Middle frontal gyrus (tissue), 1 donor: Measurements from ENCODE around the gene TEX47.

ENCODE experiments used
- DNase-seq: peaks from one replicate; pipeline ENCODE4 v3.0.0-alpha.2; 2015; ENCODE audit warnings: low spot score; ENCODE audit errors: extremely low spot score

Gene TEX47

DNA sequence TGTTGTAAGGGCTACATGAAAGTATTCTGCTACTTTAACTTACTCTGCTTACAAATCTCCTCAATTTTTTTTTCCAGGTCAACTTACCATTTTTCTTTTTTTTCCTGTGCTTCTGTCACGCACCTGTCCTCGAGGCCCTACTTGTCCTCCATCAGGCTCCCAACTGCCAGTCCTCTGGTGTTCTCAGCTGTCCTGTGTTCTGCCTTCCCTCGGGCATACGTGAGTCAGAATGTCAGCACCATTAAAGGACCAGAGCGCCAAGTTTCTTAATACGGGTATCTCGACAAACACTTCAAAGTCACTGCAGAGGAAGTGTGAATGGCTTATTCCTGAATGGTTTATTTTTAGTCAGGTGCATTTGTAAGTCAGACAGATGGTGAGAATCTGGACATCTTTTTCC, at the start of gene TEX47:
TEX47 (minus strand) TSS at position 185 of the 400 bp plus-strand sequence. CDS start 795 bp downstream, outside the sequence.
- no peak for DNase-seq

DNA sequence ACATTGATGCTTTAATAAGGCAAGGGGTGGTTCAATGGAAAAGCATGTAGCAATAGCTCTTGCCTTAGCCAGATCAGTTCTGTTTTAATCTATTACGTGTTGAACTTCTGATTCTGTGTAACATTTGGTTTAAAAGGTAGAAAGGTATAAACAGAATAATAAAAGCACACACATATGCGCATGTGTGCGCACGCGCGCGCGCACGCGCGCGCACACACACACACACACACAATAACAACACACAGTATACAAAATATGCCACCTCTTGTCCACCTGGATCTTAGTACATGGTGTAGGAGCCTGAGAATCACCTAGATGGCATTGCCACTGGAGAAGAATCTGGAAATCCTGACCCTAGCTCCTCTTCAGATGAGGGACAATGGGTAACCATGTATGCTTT, 49.6 kb upstream of the TEX47 start:
- no peak for DNase-seq

DNA sequence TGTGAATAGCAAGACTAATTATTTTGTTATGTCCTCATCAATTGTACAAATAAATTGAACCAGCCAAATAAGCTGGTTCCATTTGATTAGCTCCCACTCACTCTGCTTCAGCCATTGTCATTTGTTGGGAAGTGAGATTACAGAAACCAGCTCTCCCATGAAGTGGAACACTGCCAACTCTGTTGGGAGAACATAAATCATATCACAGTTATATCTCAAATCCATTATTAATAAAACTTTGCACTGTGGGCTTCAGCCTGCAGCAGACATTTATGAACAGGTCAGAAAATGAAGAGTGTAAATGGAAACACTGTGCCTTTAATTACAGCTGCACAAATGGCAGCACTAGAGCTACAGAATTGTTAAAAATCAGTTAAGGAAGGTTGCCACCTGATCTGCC, 46.7 kb upstream of the TEX47 start:
- DNase-seq = no peak

DNA sequence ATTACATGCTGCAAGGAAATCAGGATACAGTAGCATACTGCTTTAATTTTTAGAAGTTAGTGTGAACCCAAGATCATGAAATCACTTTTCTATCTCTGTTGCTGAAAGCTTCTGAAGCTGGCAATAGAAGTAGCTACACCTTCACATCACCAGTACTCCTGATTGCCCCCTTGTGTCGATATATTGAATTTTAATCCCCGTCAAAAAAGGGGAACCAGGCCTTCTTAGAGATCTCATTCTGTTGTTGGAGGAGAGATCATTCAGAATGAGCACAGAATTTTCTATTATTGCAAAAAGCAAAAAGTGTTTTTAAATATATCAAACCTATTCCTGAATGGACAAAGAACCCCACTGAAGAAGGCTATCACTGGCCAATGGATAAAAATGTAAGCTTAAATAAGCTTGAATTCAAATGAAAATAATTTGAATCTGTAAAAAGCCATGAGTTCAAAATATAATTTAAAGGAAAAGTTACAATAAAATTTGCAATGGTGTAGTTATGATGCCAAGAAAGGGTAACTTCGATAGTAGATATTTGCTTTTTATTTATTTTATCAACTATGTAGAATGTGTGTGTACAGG, 39.7 kb upstream of the TEX47 start:
- no peak for DNase-seq

DNA sequence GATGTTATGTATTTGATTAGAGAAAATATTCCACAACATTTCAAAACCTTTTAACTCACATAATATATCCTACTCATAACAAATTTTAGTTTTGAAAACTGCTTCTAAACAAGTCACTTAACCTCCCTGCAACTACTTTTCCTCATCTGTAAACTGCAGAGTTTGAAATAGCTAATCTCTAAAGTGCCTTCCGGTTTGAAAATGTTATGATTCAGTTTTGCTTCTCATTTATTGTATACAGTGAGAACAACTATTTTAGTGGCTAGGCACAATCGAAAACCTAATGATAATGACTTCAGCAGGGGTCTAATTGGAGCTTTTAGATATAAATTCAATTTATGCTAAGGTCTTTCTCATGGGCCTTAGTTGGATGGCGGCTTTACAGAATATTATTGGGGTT, 30.7 kb upstream of the TEX47 start:
- DNase-seq = no peak

DNA sequence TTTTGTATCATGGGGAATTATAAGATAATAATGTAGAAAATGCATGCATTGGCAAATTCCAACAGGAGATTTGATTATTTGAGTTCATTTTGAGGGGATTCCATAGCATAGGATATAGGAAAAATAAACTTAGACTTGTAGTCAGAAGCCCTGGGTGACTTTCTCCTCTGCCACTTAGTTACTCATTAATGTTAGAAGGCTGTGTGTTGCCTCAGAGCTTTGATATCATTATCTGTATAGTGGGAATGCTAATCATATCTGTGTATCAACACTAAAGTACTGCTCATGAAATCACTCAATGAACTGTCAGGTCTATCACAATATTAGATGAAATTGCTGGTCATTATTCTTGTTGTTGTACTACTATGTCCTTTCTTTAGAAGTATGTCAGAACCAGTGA, 23.0 kb upstream of the TEX47 start:
- DNase-seq = no peak

DNA sequence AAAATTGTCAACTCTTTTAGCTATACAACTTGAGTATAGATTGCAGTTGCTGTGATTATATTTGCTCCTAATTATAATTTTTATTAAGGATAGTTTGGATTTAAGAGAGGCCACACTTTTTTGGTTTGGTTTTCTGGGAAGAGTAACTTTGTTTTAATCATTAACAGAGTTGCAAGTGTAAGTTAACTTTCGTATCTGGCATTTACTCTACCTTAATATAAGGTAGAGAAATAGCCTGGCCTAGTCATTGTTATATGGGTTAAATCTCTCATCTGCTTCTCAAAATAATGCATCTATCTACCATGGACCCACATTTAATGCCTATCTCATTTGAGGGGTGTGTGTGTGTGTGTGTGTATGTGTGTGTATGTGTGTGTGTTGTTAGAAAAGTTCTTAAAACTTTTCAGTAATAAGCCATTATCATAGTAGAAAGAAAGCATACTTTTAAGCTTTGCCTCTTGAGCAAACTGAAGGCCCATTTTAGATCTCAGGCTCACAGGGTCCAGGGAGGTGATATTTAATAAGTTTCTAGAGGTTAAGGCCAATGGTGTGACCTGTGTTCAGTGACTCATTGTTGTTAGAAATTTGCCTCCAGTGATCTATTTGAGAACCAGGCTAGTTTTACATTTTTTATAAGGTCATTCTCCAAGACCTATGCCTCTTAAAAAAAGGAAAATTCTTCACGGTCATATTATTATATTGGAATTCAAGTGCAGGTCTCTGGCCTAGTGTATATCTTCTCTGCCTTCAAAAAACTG, 10.9 kb upstream of the TEX47 start:
- no peak for DNase-seq

- no peak for DNase-seq
Observed at GRCh38 chr7:88801046-88801445, 5.5 kb upstream of the TEX47 start.

- DNase-seq = no peak
Observed at GRCh38 chr7:88792361-88792760, 3.2 kb downstream of the TEX47 start.

GRCh38 chr7:88791891-88792290, 3.6 kb downstream of the TEX47 start:
- no peak for DNase-seq

DNA sequence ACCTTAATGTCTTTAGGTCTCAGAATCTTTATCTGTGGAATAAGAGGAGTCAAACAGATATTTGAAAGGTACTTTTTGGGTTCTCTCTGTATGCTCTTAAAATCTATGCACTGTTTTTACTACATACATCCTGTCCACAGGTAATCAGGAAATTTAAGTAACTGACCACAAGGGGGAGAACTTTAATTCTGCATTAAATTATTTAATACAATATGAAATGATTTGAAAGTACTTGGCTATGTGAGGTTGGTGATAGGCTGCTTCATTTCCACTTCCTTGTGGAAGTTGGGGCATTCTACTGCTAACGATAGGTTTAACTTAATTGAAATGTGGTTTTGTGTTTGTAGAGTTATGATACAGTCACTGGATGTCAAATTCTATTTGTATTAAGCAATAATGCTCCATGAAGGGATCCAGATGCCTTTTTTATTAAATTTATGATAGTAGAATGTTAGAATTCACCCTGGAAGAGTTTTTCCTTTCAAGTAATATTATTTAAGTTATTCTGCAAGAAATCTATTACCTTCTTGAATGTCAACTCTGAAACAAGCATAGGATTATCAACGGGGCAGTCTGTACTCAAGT, 6.0 kb downstream of the TEX47 start:
- no peak for DNase-seq

- no peak for DNase-seq
Observed at GRCh38 chr7:88787777-88788176, 7.8 kb downstream of the TEX47 start.

DNA sequence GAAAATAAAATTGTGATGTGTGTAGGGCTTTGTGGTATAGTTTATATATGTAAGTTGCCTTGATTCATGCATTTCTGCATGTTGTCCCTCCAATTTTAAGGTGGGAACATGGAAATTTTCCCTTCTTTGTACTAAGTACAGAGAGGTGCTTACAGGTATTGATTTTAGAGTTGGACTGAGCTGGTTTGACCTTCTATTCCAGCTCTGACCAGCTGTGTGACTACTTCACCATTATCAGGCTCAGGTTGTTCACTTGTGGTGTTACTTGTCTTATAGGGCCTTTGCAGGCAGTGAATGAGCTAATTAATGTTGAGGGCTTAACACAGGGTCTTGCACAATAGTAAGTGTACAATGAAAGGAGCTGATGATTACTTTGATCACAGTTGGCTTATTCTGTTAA, 19.7 kb downstream of the TEX47 start:
- DNase-seq = no peak

GRCh38 chr7:88772776-88773175, 22.8 kb downstream of the TEX47 start:
- DNase-seq = no peak

GRCh38 chr7:88771417-88771816, 24.1 kb downstream of the TEX47 start:
- DNase-seq = no peak

- no peak for DNase-seq
Observed at GRCh38 chr7:88761779-88762178, 33.8 kb downstream of the TEX47 start.

DNA sequence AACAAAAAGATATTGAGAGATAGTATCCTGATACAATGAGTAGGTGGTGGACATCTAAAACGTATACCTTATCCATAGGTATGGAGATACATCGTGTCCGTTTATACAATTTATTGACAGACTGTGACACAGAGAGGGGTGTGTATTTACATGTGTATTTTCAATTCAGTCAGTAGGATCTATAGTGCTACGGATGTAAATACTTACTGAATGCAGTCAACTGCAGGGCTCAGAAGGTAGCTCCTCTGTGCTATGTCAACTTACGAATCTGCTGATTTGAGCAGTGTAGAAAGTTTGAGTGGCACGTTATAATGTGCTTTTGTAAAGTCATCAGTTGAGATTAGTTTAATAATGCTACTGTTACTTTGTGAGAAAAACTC, 35.4 kb downstream of the TEX47 start:
- no peak for DNase-seq

GRCh38 chr7:88759230-88760135, 36.1 kb downstream of the TEX47 start, which contains the start of gene ZNF804B:
TSS of gene ZNF804B (plus strand) at chr7:88759700. CDS start at chr7:88759977, 277 bp downstream.
- no peak for DNase-seq

DNA sequence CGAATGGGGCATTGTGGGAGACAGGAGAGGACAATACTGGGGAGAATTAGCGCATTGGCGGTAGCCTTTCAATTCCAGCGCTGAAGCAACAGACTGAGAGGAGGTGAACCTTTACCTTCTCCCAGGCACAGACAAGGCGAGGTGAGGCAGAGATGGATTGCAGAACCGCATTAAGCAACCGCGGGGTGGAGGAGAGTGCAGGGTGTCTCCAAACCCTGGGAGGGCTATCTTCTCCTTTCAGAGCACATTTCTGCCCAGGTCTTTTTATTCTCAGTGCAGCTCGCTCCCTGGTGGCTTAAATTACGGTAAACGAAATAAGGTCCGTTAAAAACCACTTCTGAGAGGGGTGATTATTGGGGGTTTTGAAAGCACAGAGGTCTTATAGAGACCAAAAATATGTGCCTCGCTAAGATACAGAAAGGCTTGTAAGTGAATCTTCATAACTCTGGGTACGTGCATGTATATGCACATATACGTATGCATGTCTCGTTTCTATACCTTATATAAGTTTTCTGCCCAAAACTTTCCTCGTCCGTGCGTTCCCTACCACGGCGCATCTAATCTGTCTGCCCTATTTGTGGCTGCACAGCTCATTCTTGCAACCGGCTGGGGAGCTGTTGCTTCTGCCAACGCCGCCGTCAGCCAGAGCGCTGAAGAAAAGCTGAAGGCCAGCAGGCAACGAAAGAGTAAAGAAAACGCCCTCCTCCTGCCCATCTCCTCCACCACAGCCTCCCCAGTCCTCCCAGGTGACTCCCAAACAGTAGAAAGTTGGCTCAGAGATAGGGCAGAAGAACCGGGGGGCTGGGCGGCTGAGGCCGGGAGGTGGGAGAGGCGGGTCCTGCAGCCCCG, 36.9 kb downstream of the TEX47 start:
- DNase-seq = no peak

DNA sequence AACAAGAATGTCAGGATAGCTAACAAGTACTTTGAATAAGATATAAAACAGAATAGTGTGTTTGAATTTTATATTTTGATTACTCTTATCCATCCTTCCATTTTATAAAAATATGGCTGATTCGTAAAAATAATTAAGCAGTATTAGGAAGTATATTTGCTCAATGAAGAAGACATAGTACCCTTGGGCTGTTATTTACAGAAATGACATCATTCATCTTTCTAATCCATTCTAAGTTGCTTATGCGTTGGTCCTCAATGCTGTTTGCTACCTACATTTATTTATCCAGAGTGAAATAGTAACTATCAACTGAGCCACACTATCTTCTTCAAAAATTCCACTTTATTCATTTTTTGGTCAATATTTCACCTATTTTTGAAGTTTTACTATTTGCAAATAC, 38.2 kb downstream of the TEX47 start:
- DNase-seq = no peak

GRCh38 chr7:88756802-88757201, 38.7 kb downstream of the TEX47 start:
- DNase-seq = no peak
